SK-N-SH (cell line): ENCODE measurements around the gene THY1. TPM values are rescaled to one million over a fixed set of nuclear protein-coding genes. Genes with fewer than 3 reads are reported as not detected.

Source experiments
- CTCF ChIA-PET: fragments of 300-600, 350-600 bp; formaldehyde crosslinking; extraction: SDS; loops from one replicate; lab custom pipeline; 2021; lab: Yijun Ruan, JAX
- POLR2A ChIA-PET: fragments of 350-600 bp; sonication (Branson Sonifier 250); formaldehyde crosslinking; extraction: SDS; loops from one replicate; lab custom pipeline; 2020; ENCODE audit warnings: antibody characterized with exemption, inconsistent platforms; lab: Yijun Ruan, JAX
- DNase-seq: peaks from one replicate; pipeline ENCODE4 v3.0.0; 2012
- H2AFZ ChIP-seq: fragments of 200-600 bp; sonication (generic); 2 replicates; pipeline ENCODE4 v1.8.1; 2016; ENCODE audit warnings: antibody characterized with exemption, mild to moderate bottlenecking, low read depth
- H3F3A ChIP-seq: fragments of 200-600 bp; sonication (generic); replicated peaks from 2 replicates; pipeline ENCODE3; 2016; ENCODE audit warnings: antibody characterized with exemption, mild to moderate bottlenecking; ENCODE audit not compliant: insufficient read depth
- H3K27ac ChIP-seq, 2 experiments: fragments of 200-500 bp in 1 of 2; fragments of 200-600 bp in 1 of 2; sonication (Bioruptor generic) in 1 of 2; sonication (generic), shearing (Covaris generic) in 1 of 2; 2 replicates each; pipeline versions ENCODE4 v1.5.1 to v1.6.1; 2014 to 2016; ENCODE audit warnings: low read depth in 2 of 2, inconsistent platforms in 1 of 2, low read length in 1 of 2, mild to moderate bottlenecking in 1 of 2, mixed read lengths in 1 of 2
- H3K27me3 ChIP-seq: fragments of 200-600 bp; sonication (generic), shearing (Covaris generic); 2 replicates; pipeline ENCODE4 v1.6.1; 2016; ENCODE audit warnings: mixed run types; ENCODE audit not compliant: insufficient read depth
- H3K36me3 ChIP-seq, 2 experiments: fragments of 200-500 bp in 1 of 2; fragments of 200-600 bp in 1 of 2; sonication (Bioruptor generic) in 1 of 2; sonication (generic) in 1 of 2; replicated peaks in 1 of 2; 2 replicates each; pipeline versions ENCODE3 to v1.5.1; 2014 to 2016; ENCODE audit warnings: low read length in 1 of 2, mild to moderate bottlenecking in 1 of 2; ENCODE audit not compliant: insufficient read depth in 2 of 2, control insufficient read depth in 1 of 2
- H3K4me1 ChIP-seq, 2 experiments: fragments of 200-500 bp in 1 of 2; fragments of 200-600 bp in 1 of 2; sonication (Bioruptor generic) in 1 of 2; sonication (generic), shearing (Covaris generic) in 1 of 2; 2 replicates each; pipeline versions ENCODE4 v1.5.1 to v1.6.1; 2014 to 2016; ENCODE audit warnings: low read depth in 1 of 2, low read length in 1 of 2, mixed run types in 1 of 2; ENCODE audit not compliant: insufficient read depth in 2 of 2, control insufficient read depth in 1 of 2
- H3K4me2 ChIP-seq: fragments of 200-600 bp; sonication (generic), shearing (Covaris generic); 2 replicates; pipeline ENCODE4 v1.6.1; 2017; ENCODE audit warnings: mixed run types
- H3K4me3 ChIP-seq, 2 experiments: fragments of 200-500 bp in 1 of 2; fragments of 200-600 bp in 1 of 2; sonication (Bioruptor generic) in 1 of 2; sonication (generic), shearing (Covaris generic) in 1 of 2; 2 replicates each; pipeline versions ENCODE4 v1.5.1 to v1.8.1; 2014 to 2016; ENCODE audit warnings: low read depth in 2 of 2, inconsistent platforms in 1 of 2, low read length in 1 of 2, mild to moderate bottlenecking in 1 of 2, mixed read lengths in 1 of 2, moderate library complexity in 1 of 2
- H3K79me2 ChIP-seq: fragments of 200-600 bp; sonication (generic); 2 replicates; pipeline ENCODE4 v1.8.1; 2017; ENCODE audit warnings: mild to moderate bottlenecking; ENCODE audit not compliant: insufficient read depth
- H3K9ac ChIP-seq: fragments of 200-600 bp; sonication (generic); 2 replicates; pipeline ENCODE4 v1.6.1; 2017; ENCODE audit warnings: mixed run types
- H3K9me2 ChIP-seq: fragments of 200-600 bp; sonication (generic); 2 replicates; pipeline ENCODE4 v1.6.1; 2017; ENCODE audit warnings: mixed run types
- H3K9me3 ChIP-seq: fragments of 200-600 bp; sonication (generic); 2 replicates; pipeline ENCODE4 v1.6.1; 2017; ENCODE audit warnings: mixed run types, mild to moderate bottlenecking, moderate library complexity
- H4K20me1 ChIP-seq: fragments of 200-600 bp; sonication (generic); 2 replicates; pipeline ENCODE4 v1.6.1; 2017; ENCODE audit warnings: mild to moderate bottlenecking, mixed run types; ENCODE audit not compliant: insufficient read depth
- CHD2 ChIP-seq: fragments of 150-350 bp; IDR thresholded peaks from 2 replicates; pipeline ENCODE4 v1.6.1; 2018; ENCODE audit warnings: low read length; ENCODE audit not compliant: partially characterized antibody
- CTCF ChIP-seq: fragments of 200-600 bp; sonication (generic); IDR thresholded peaks from 2 replicates; pipeline ENCODE4 v1.6.1; 2017; ENCODE audit warnings: antibody characterized with exemption, mild to moderate bottlenecking, moderate library complexity
- ELF1 ChIP-seq: IDR thresholded peaks from 2 replicates; pipeline ENCODE4 v1.4.0; 2012
- EP300 ChIP-seq, 2 experiments: IDR thresholded peaks; 2 replicates each; pipeline versions ENCODE4 v1.4.0 to v1.6.1; 2012; ENCODE audit warnings: borderline replicate concordance in 1 of 2, low read depth in 1 of 2, low read length in 1 of 2
- FOSL2 ChIP-seq: IDR thresholded peaks from 2 replicates; pipeline ENCODE4 v1.4.0; 2012; ENCODE audit warnings: low read depth, mild to moderate bottlenecking, moderate library complexity, borderline replicate concordance
- FOXJ3 ChIP-seq: sonication (generic); formaldehyde crosslinking; IDR thresholded peaks from 2 replicates; pipeline ENCODE4 v1.5.1; 2020; ENCODE audit warnings: mild to moderate bottlenecking, missing genetic modification reagents
- GABPA ChIP-seq: IDR thresholded peaks from 2 replicates; pipeline ENCODE4 v1.4.0; 2012; ENCODE audit warnings: low read depth, mild to moderate bottlenecking
- IRF3 ChIP-seq: fragments of 150-350 bp; IDR thresholded peaks from 2 replicates; pipeline ENCODE4 v1.6.1; 2016; ENCODE audit warnings: mild to moderate bottlenecking, low read depth, low read length
- JUND ChIP-seq: IDR thresholded peaks from 2 replicates; pipeline ENCODE4 v1.4.0; 2012
- MAX ChIP-seq: IDR thresholded peaks from 2 replicates; pipeline ENCODE4 v1.4.0; 2012; ENCODE audit warnings: low read depth
- MEF2A ChIP-seq: IDR thresholded peaks from 2 replicates; pipeline ENCODE4 v1.4.0; 2012; ENCODE audit warnings: low read depth, borderline replicate concordance
- MXI1 ChIP-seq: IDR thresholded peaks from 2 replicates; pipeline ENCODE4 v1.6.1; 2012; ENCODE audit warnings: mild to moderate bottlenecking, low read depth, low read length, improper control_type of control experiment
- NFIC ChIP-seq: IDR thresholded peaks from 2 replicates; pipeline ENCODE4 v1.4.0; 2012; ENCODE audit warnings: borderline replicate concordance
- NRF1 ChIP-seq: IDR thresholded peaks from 2 replicates; pipeline ENCODE4 v1.6.1; 2012; ENCODE audit warnings: low read depth, mild to moderate bottlenecking, low read length
- PBX3 ChIP-seq: IDR thresholded peaks from 2 replicates; pipeline ENCODE4; 2012
- POLR2AphosphoS5 ChIP-seq: IDR thresholded peaks from 2 replicates; pipeline ENCODE4 v1.6.1; 2012; ENCODE audit warnings: low read depth, low read length
- RCOR1 ChIP-seq: fragments of 150-350 bp; IDR thresholded peaks from 2 replicates; pipeline ENCODE4 v1.6.1; 2017; ENCODE audit warnings: antibody characterized with exemption, low read length
- SIN3A ChIP-seq: IDR thresholded peaks from 2 replicates; pipeline ENCODE4 v1.6.1; 2012; ENCODE audit warnings: low read depth, mild to moderate bottlenecking, low read length, moderate library complexity, borderline replicate concordance
- TCF12 ChIP-seq: IDR thresholded peaks from 2 replicates; pipeline ENCODE4 v1.4.0; 2012
- TEAD4 ChIP-seq: IDR thresholded peaks from 2 replicates; pipeline ENCODE4 v1.4.0; 2012; ENCODE audit warnings: mild to moderate bottlenecking, borderline replicate concordance; ENCODE audit not compliant: insufficient read depth
- USF2 ChIP-seq: fragments of 150-350 bp; IDR thresholded peaks from 2 replicates; pipeline ENCODE4 v1.6.1; 2017; ENCODE audit warnings: antibody characterized with exemption, low read length, low read depth, borderline replicate concordance
- WGBS: methylation state at CpG from one replicate; pipeline ENCODE4 v1.1.6; 2017; ENCODE audit warnings: low lambda C conversion rate; 5-methylcytosine and 5-hydroxymethylcytosine counted together
- polyA plus RNA-seq, 3 experiments: library from polyadenylated mRNA; depleted of rRNA; stranded (reverse); fragments of >200 nt; gene quantifications; 2 replicates each; pipeline ENCODE4 v1.2.3, GENCODE V29; 2012

THY1 gene
- polyA plus RNA-seq, 1 of the 3 experiments (the other 2 are of a cell fraction) = 1,091 TPM

- CTCF ChIA-PET = interaction anchor here (0.5 to 1.4 kb wide), 3 partner anchors 21 to 246 kb away, joined by 3 to 5 read pairs (median 4); no protein-coding TSS in a partner anchor
- peak overlapping the region; percentile 89 for H2AFZ ChIP-seq
- peak; percentile 56 for DNase-seq
Measured at GRCh38 chr11:119432484-119433357, 9.7 kb upstream of the THY1 start.

More at GRCh38 chr11:119432484-119433357, 9.7 kb upstream of the THY1 start:
- no peaks in the 10 kb centered on the region for H3K9me2 ChIP-seq
- H3K4me1 ChIP-seq = peaks cover 14 to 20% of the 10 kb centered on the region in 2 experiments; a peak in 3 of 4 replicates
- H3K27ac ChIP-seq = peak overlapping the region; percentile 77 to 94
- peak overlapping the region; percentile 56; the same call in 1 of the 2 replicates for H3K9ac ChIP-seq
- no peaks in the 10 kb centered on the region for H3K36me3 ChIP-seq
- WGBS = 18% methylated on average over 18 of the region's 21 CpGs
- TF ChIP-seq CHD2 (no peak), TCF12 (peak; percentile 77), NFIC (peak; percentile 81), JUND (peak; percentile 82), SIN3A (peak; percentile 45; the same call in 1 of the 2 replicates), GABPA (no peak), USF2 (no peak), MEF2A (no peak), IRF3 (no peak), MAX (peak; percentile 95), FOSL2 (peak; percentile 81; the same call in 1 of the 2 replicates), CTCF (no peak), ELF1 (no peak), POLR2AphosphoS5 (peak; percentile 53; the same call in 1 of the 2 replicates), EP300 (IDR thresholded peaks at IDR 0.05; ENCODE audit: borderline replicate concordance in 1 of 2, low read depth in 1 of 2, low read length in 1 of 2) (peak in 1 of 2 experiments; percentile 79; a peak in 1 of 4 replicates), MXI1 (0 out of 2 replicates have a peak, but pooled peaks have one; percentile 30), TEAD4 (peak; percentile 71; the same call in 1 of the 2 replicates), RCOR1 (no peak; the same call in 1 of the 2 replicates), FOXJ3 (CRISPR knock-in tag) (no peak), PBX3 (peak; percentile 68; the same call in 1 of the 2 replicates), NRF1 (no peak)
- peaks cover 3% of the 10 kb centered on the region; the same call in 1 of the 2 replicates for H4K20me1 ChIP-seq
- POLR2A ChIA-PET = interaction anchor here (0.6 to 1.1 kb wide), 2 partner anchors 10 to 80 kb away, joined by 5 to 6 read pairs; partner anchors contain the start of gene THY1
- no peaks in the 10 kb centered on the region for H3K9me3 ChIP-seq
- peak overlapping the region; percentile 23 to 53; a peak in 3 of 4 replicates for H3K4me3 ChIP-seq
- H3F3A ChIP-seq = peaks cover 22% of the 10 kb centered on the region
- peak overlapping the region; percentile 88 for H3K4me2 ChIP-seq
- H3K79me2 ChIP-seq = no peaks in the 10 kb centered on the region
- H3K27me3 ChIP-seq = no peaks in the 10 kb centered on the region
